Stimulated activated CD4-positive, alpha-beta T cell treated with anti-CD3 and anti-CD28 coated beads, Interleukin-4, amount 100 ng/mL, for 4 hours (primary cell): ENCODE measurements around the gene MROH9.
"Not testable (repeated sequence)": the region's sequence is repeated elsewhere in the genome, so short reads cannot be mapped to it uniquely, and the experiment has no call there.

Experiments
- DNase-seq, 2 experiments: peaks; one replicate each; pipeline ENCODE4 v3.0.0-alpha.2; 2020

Gene MROH9

GRCh38 chr1:170935231-170935630 lies at the start of gene MROH9:
Gene MROH9, plus strand, starts transcription at chr1:170935534. Its CDS starts 10,023 bp downstream, at chr1:170945557.
- no peak for DNase-seq

GRCh38 chr1:170885551-170885950 lies 49.8 kb upstream of the MROH9 start:
- no peak for DNase-seq

GRCh38 chr1:170886460-170886859 lies 48.9 kb upstream of the MROH9 start:
- DNase-seq, result no peak

GRCh38 chr1:170887726-170888125 lies 47.6 kb upstream of the MROH9 start:
- no peak for DNase-seq

GRCh38 chr1:170891872-170892271 lies 43.5 kb upstream of the MROH9 start:
- DNase-seq, result no peak

GRCh38 chr1:170893655-170894297 lies 41.6 kb upstream of the MROH9 start:
- DNase-seq, result no peak

- no peak for DNase-seq
Measured at GRCh38 chr1:170903961-170904360, 31.4 kb upstream of the MROH9 start.

- DNase-seq, result no peak
Measured at GRCh38 chr1:170908942-170909341, 26.4 kb upstream of the MROH9 start.

GRCh38 chr1:170910273-170910672 lies 25.1 kb upstream of the MROH9 start:
- DNase-seq, result no peak

- DNase-seq, result no peak
Measured at GRCh38 chr1:170917373-170917772, 18.0 kb upstream of the MROH9 start.

GRCh38 chr1:170924656-170925055 lies 10.7 kb upstream of the MROH9 start:
- DNase-seq, result not testable (repeated sequence)

- DNase-seq, result no peak
Measured at GRCh38 chr1:170927955-170928840, 7.1 kb upstream of the MROH9 start.

- no peak for DNase-seq
Measured at GRCh38 chr1:170929412-170929834, 5.9 kb upstream of the MROH9 start.

- DNase-seq, result peak in 1 of 2 experiments; percentile 0
Measured at GRCh38 chr1:170929835-170930554, 5.3 kb upstream of the MROH9 start.

GRCh38 chr1:170931650-170932049 lies 3.7 kb upstream of the MROH9 start:
- DNase-seq, result no peak

- no peak for DNase-seq
Measured at GRCh38 chr1:170932236-170932635, 3.1 kb upstream of the MROH9 start.

GRCh38 chr1:170938281-170938680 lies 2.9 kb downstream of the MROH9 start:
- DNase-seq, result no peak

GRCh38 chr1:170939476-170939875 lies 4.1 kb downstream of the MROH9 start:
- DNase-seq, result no peak

- not testable (repeated sequence) for DNase-seq
Measured at GRCh38 chr1:170951744-170952143, 16.4 kb downstream of the MROH9 start.

- DNase-seq, result no peak
Measured at GRCh38 chr1:170959385-170959784, 24.1 kb downstream of the MROH9 start.

- DNase-seq, result no peak
Measured at GRCh38 chr1:170964506-170964905, 29.2 kb downstream of the MROH9 start.

GRCh38 chr1:170967042-170967910 lies 31.9 kb downstream of the MROH9 start:
- DNase-seq, result no peak
